SK-N-SH (cell line): ENCODE results near the gene AQP1. TPM values are rescaled to one million over a fixed set of nuclear protein-coding genes. Genes with fewer than 3 reads are reported as not detected.

ENCODE experiments used
- CTCF ChIA-PET: fragments of 300-600, 350-600 bp; formaldehyde crosslinking; extraction: SDS; loops from one replicate; lab custom pipeline; 2021; lab: Yijun Ruan, JAX
- POLR2A ChIA-PET: fragments of 350-600 bp; sonication (Branson Sonifier 250); formaldehyde crosslinking; extraction: SDS; loops from one replicate; lab custom pipeline; 2020; ENCODE audit warnings: antibody characterized with exemption, inconsistent platforms; lab: Yijun Ruan, JAX
- DNase-seq: peaks from one replicate; pipeline ENCODE4 v3.0.0; 2012
- H2AFZ ChIP-seq: fragments of 200-600 bp; sonication (generic); 2 replicates; pipeline ENCODE4 v1.8.1; 2016; ENCODE audit warnings: antibody characterized with exemption, mild to moderate bottlenecking, low read depth
- H3F3A ChIP-seq: fragments of 200-600 bp; sonication (generic); replicated peaks from 2 replicates; pipeline ENCODE3; 2016; ENCODE audit warnings: antibody characterized with exemption, mild to moderate bottlenecking; ENCODE audit not compliant: insufficient read depth
- H3K27ac ChIP-seq, 2 experiments: fragments of 200-500 bp in 1 of 2; fragments of 200-600 bp in 1 of 2; sonication (Bioruptor generic) in 1 of 2; sonication (generic), shearing (Covaris generic) in 1 of 2; 2 replicates each; pipeline versions ENCODE4 v1.5.1 to v1.6.1; 2014 to 2016; ENCODE audit warnings: low read depth in 2 of 2, inconsistent platforms in 1 of 2, low read length in 1 of 2, mild to moderate bottlenecking in 1 of 2, mixed read lengths in 1 of 2
- H3K27me3 ChIP-seq: fragments of 200-600 bp; sonication (generic), shearing (Covaris generic); 2 replicates; pipeline ENCODE4 v1.6.1; 2016; ENCODE audit warnings: mixed run types; ENCODE audit not compliant: insufficient read depth
- H3K36me3 ChIP-seq, 2 experiments: fragments of 200-500 bp in 1 of 2; fragments of 200-600 bp in 1 of 2; sonication (Bioruptor generic) in 1 of 2; sonication (generic) in 1 of 2; replicated peaks in 1 of 2; 2 replicates each; pipeline versions ENCODE3 to v1.5.1; 2014 to 2016; ENCODE audit warnings: low read length in 1 of 2, mild to moderate bottlenecking in 1 of 2; ENCODE audit not compliant: insufficient read depth in 2 of 2, control insufficient read depth in 1 of 2
- H3K4me1 ChIP-seq, 2 experiments: fragments of 200-500 bp in 1 of 2; fragments of 200-600 bp in 1 of 2; sonication (Bioruptor generic) in 1 of 2; sonication (generic), shearing (Covaris generic) in 1 of 2; 2 replicates each; pipeline versions ENCODE4 v1.5.1 to v1.6.1; 2014 to 2016; ENCODE audit warnings: low read depth in 1 of 2, low read length in 1 of 2, mixed run types in 1 of 2; ENCODE audit not compliant: insufficient read depth in 2 of 2, control insufficient read depth in 1 of 2
- H3K4me2 ChIP-seq: fragments of 200-600 bp; sonication (generic), shearing (Covaris generic); 2 replicates; pipeline ENCODE4 v1.6.1; 2017; ENCODE audit warnings: mixed run types
- H3K4me3 ChIP-seq, 2 experiments: fragments of 200-500 bp in 1 of 2; fragments of 200-600 bp in 1 of 2; sonication (Bioruptor generic) in 1 of 2; sonication (generic), shearing (Covaris generic) in 1 of 2; 2 replicates each; pipeline versions ENCODE4 v1.5.1 to v1.8.1; 2014 to 2016; ENCODE audit warnings: low read depth in 2 of 2, inconsistent platforms in 1 of 2, low read length in 1 of 2, mild to moderate bottlenecking in 1 of 2, mixed read lengths in 1 of 2, moderate library complexity in 1 of 2
- H3K79me2 ChIP-seq: fragments of 200-600 bp; sonication (generic); 2 replicates; pipeline ENCODE4 v1.8.1; 2017; ENCODE audit warnings: mild to moderate bottlenecking; ENCODE audit not compliant: insufficient read depth
- H3K9ac ChIP-seq: fragments of 200-600 bp; sonication (generic); 2 replicates; pipeline ENCODE4 v1.6.1; 2017; ENCODE audit warnings: mixed run types
- H3K9me2 ChIP-seq: fragments of 200-600 bp; sonication (generic); 2 replicates; pipeline ENCODE4 v1.6.1; 2017; ENCODE audit warnings: mixed run types
- H3K9me3 ChIP-seq: fragments of 200-600 bp; sonication (generic); 2 replicates; pipeline ENCODE4 v1.6.1; 2017; ENCODE audit warnings: mixed run types, mild to moderate bottlenecking, moderate library complexity
- H4K20me1 ChIP-seq: fragments of 200-600 bp; sonication (generic); 2 replicates; pipeline ENCODE4 v1.6.1; 2017; ENCODE audit warnings: mild to moderate bottlenecking, mixed run types; ENCODE audit not compliant: insufficient read depth
- ELF1 ChIP-seq: IDR thresholded peaks from 2 replicates; pipeline ENCODE4 v1.4.0; 2012
- EZH2phosphoT487 ChIP-seq: fragments of 200-600 bp; sonication (generic); IDR thresholded peaks from 2 replicates; pipeline ENCODE4 v1.6.1; 2017; ENCODE audit warnings: low read depth, mixed run types, mild to moderate bottlenecking, antibody characterized with exemption, moderate library complexity, borderline replicate concordance
- FOXM1 ChIP-seq: IDR thresholded peaks from 2 replicates; pipeline ENCODE4 v1.4.0; 2012; ENCODE audit warnings: low read depth, mild to moderate bottlenecking
- GABPA ChIP-seq: IDR thresholded peaks from 2 replicates; pipeline ENCODE4 v1.4.0; 2012; ENCODE audit warnings: low read depth, mild to moderate bottlenecking
- GATA2 ChIP-seq: sonication (generic); formaldehyde crosslinking; IDR thresholded peaks from 2 replicates; pipeline ENCODE4 v1.5.0; 2020; ENCODE audit warnings: mild to moderate bottlenecking, missing genetic modification reagents
- JUND ChIP-seq: IDR thresholded peaks from 2 replicates; pipeline ENCODE4 v1.4.0; 2012
- MEF2A ChIP-seq: IDR thresholded peaks from 2 replicates; pipeline ENCODE4 v1.4.0; 2012; ENCODE audit warnings: low read depth, borderline replicate concordance
- MXI1 ChIP-seq: IDR thresholded peaks from 2 replicates; pipeline ENCODE4 v1.6.1; 2012; ENCODE audit warnings: mild to moderate bottlenecking, low read depth, low read length, improper control_type of control experiment
- RAD21 ChIP-seq: IDR thresholded peaks from 2 replicates; pipeline ENCODE4 v1.6.1; 2012; ENCODE audit warnings: mild to moderate bottlenecking, low read length
- REST ChIP-seq: IDR thresholded peaks from 2 replicates; pipeline ENCODE4 v1.6.1; 2012; ENCODE audit warnings: mild to moderate bottlenecking, low read depth, low read length, moderate library complexity
- RXRA ChIP-seq: IDR thresholded peaks from 2 replicates; pipeline ENCODE4 v1.4.0; 2012; ENCODE audit warnings: low read depth, mild to moderate bottlenecking, borderline replicate concordance
- SIN3A ChIP-seq: IDR thresholded peaks from 2 replicates; pipeline ENCODE4 v1.6.1; 2012; ENCODE audit warnings: low read depth, mild to moderate bottlenecking, low read length, moderate library complexity, borderline replicate concordance
- SMC3 ChIP-seq: IDR thresholded peaks from 2 replicates; pipeline ENCODE4 v1.6.1; 2012; ENCODE audit warnings: low read depth, low read length, improper control_type of control experiment
- TEAD4 ChIP-seq: IDR thresholded peaks from 2 replicates; pipeline ENCODE4 v1.4.0; 2012; ENCODE audit warnings: mild to moderate bottlenecking, borderline replicate concordance; ENCODE audit not compliant: insufficient read depth
- USF1 ChIP-seq: IDR thresholded peaks from 2 replicates; pipeline ENCODE4 v1.4.0; 2012; ENCODE audit warnings: low read depth, borderline replicate concordance
- USF2 ChIP-seq: fragments of 150-350 bp; IDR thresholded peaks from 2 replicates; pipeline ENCODE4 v1.6.1; 2017; ENCODE audit warnings: antibody characterized with exemption, low read length, low read depth, borderline replicate concordance
- WGBS: methylation state at CpG from one replicate; pipeline ENCODE4 v1.1.6; 2017; ENCODE audit warnings: low lambda C conversion rate; 5-methylcytosine and 5-hydroxymethylcytosine counted together
- polyA plus RNA-seq, 3 experiments: library from polyadenylated mRNA; depleted of rRNA; stranded (reverse); fragments of >200 nt; gene quantifications; 2 replicates each; pipeline ENCODE4 v1.2.3, GENCODE V29; 2012
- TF ChIP-seq, protein P1 (sequence below): fragments of 150-350 bp; IDR thresholded peaks from 2 replicates; pipeline ENCODE4 v1.6.1; 2016; ENCODE audit warnings: mild to moderate bottlenecking, low read depth, low read length
- TF ChIP-seq, protein P2 (sequence below): IDR thresholded peaks from 2 replicates; pipeline ENCODE4; 2012
- TF ChIP-seq, protein P3 (sequence below): fragments of 200-600 bp; sonication (generic); IDR thresholded peaks from 2 replicates; pipeline ENCODE4 v1.6.1; 2017; ENCODE audit warnings: antibody characterized with exemption, mild to moderate bottlenecking, moderate library complexity

The AQP1 gene
- polyA plus RNA-seq, 1 of the 3 experiments (the other 2 are of a cell fraction): 1.7 TPM

GRCh38 chr7:30901856-30902255 is 9.8 kb upstream of the AQP1 start:
- no peak overlapping the region for H3K4me2 ChIP-seq
- H3K27me3 ChIP-seq: no peaks in the 10 kb centered on the region
- peaks cover 14 to 35% of the 10 kb centered on the region in 2 experiments; a peak in 3 of 4 replicates for H3K4me1 ChIP-seq
- no peak overlapping the region for H3K4me3 ChIP-seq
- H3K36me3 ChIP-seq: no peaks in the 10 kb centered on the region
- H3K9ac ChIP-seq: no peak overlapping the region
- ChIA-PET POLR2A (no interaction called here), CTCF (interaction anchor here (0.9 kb wide), 1 partner anchor 11 kb away, joined by 4 read pairs; no protein-coding TSS in a partner anchor)
- no peak overlapping the region for H2AFZ ChIP-seq
- H3K9me3 ChIP-seq: no peaks in the 10 kb centered on the region
- H3K27ac ChIP-seq: no peak overlapping the region
- TF ChIP-seq REST: no peak
- TF ChIP-seq USF2: no peak
- no peak for TF ChIP-seq SMC3
- TF ChIP-seq EZH2phosphoT487: no peak
- no peak for TF ChIP-seq RXRA
- TF ChIP-seq GABPA: no peak
- no peak for TF ChIP-seq MXI1
- TF ChIP-seq, all 33 proteins: peak for 0
- peaks cover 4% of the 10 kb centered on the region for H3F3A ChIP-seq
- 90% methylated on average over 2 of the region's 2 CpGs for WGBS
- DNase-seq: no peak
- no peaks in the 10 kb centered on the region for H3K9me2 ChIP-seq
- H4K20me1 ChIP-seq: no peaks in the 10 kb centered on the region
- H3K79me2 ChIP-seq: no peaks in the 10 kb centered on the region

DNA sequence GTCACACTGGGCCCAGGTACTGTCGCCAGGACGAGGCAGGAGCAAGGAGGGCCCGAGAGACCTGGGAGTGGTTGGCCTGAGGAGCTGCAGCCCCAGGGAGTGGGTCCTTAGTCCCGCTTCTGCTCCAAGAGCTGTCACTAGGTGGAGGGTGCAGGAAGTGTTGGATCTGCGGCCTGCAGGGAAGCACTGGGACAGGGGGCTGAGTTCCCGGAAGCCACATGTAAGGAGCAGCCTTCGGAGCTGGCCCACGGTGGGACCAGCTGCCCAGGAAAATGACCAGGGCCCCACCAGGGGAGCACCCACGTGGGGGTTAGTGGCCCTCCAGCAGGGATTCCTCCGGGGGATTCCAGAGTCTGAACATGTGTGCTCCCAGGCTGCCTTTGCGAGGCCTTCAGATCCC is 9.2 kb upstream of the AQP1 start:
- DNase-seq: no peak
- no peak overlapping the region for H3K4me3 ChIP-seq
- 80% methylated on average over 9 of the region's 11 CpGs for WGBS
- H3K79me2 ChIP-seq: no peaks in the 10 kb centered on the region
- no peak overlapping the region for H3K27ac ChIP-seq
- H3K4me2 ChIP-seq: no peak overlapping the region
- H3K27me3 ChIP-seq: no peaks in the 10 kb centered on the region
- peaks cover 18 to 31% of the 10 kb centered on the region in 2 experiments; a peak in 3 of 4 replicates for H3K4me1 ChIP-seq
- no peak overlapping the region for H3K9ac ChIP-seq
- H3F3A ChIP-seq: peaks cover 4% of the 10 kb centered on the region
- no peak overlapping the region for H2AFZ ChIP-seq
- no peaks in the 10 kb centered on the region for H3K9me2 ChIP-seq
- CTCF ChIA-PET: interaction anchor here (0.9 kb wide), 1 partner anchor 10 kb away, joined by 4 read pairs; no protein-coding TSS in a partner anchor
- POLR2A ChIA-PET: no interaction called here
- H3K9me3 ChIP-seq: no peaks in the 10 kb centered on the region
- H3K36me3 ChIP-seq: no peaks in the 10 kb centered on the region
- no peaks in the 10 kb centered on the region for H4K20me1 ChIP-seq
- no peak for TF ChIP-seq USF1
- TF ChIP-seq ELF1: no peak
- TF ChIP-seq, protein P1, sequence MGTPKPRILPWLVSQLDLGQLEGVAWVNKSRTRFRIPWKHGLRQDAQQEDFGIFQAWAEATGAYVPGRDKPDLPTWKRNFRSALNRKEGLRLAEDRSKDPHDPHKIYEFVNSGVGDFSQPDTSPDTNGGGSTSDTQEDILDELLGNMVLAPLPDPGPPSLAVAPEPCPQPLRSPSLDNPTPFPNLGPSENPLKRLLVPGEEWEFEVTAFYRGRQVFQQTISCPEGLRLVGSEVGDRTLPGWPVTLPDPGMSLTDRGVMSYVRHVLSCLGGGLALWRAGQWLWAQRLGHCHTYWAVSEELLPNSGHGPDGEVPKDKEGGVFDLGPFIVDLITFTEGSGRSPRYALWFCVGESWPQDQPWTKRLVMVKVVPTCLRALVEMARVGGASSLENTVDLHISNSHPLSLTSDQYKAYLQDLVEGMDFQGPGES: no peak
- TF ChIP-seq RAD21: no peak
- TF ChIP-seq TEAD4: no peak
- TF ChIP-seq JUND: no peak
- no peak for TF ChIP-seq SIN3A
- TF ChIP-seq FOXM1: no peak
- no peak for TF ChIP-seq MEF2A
- TF ChIP-seq GABPA: no peak
- TF ChIP-seq, protein P2, sequence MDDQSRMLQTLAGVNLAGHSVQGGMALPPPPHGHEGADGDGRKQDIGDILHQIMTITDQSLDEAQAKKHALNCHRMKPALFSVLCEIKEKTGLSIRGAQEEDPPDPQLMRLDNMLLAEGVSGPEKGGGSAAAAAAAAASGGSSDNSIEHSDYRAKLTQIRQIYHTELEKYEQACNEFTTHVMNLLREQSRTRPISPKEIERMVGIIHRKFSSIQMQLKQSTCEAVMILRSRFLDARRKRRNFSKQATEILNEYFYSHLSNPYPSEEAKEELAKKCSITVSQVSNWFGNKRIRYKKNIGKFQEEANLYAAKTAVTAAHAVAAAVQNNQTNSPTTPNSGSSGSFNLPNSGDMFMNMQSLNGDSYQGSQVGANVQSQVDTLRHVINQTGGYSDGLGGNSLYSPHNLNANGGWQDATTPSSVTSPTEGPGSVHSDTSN: no peak
- TF ChIP-seq, protein P3, sequence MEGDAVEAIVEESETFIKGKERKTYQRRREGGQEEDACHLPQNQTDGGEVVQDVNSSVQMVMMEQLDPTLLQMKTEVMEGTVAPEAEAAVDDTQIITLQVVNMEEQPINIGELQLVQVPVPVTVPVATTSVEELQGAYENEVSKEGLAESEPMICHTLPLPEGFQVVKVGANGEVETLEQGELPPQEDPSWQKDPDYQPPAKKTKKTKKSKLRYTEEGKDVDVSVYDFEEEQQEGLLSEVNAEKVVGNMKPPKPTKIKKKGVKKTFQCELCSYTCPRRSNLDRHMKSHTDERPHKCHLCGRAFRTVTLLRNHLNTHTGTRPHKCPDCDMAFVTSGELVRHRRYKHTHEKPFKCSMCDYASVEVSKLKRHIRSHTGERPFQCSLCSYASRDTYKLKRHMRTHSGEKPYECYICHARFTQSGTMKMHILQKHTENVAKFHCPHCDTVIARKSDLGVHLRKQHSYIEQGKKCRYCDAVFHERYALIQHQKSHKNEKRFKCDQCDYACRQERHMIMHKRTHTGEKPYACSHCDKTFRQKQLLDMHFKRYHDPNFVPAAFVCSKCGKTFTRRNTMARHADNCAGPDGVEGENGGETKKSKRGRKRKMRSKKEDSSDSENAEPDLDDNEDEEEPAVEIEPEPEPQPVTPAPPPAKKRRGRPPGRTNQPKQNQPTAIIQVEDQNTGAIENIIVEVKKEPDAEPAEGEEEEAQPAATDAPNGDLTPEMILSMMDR: no peak
- TF ChIP-seq GATA2: no peak
